Glomerular visceral epithelial cell (primary cell): ENCODE data around the gene IGF2R.

Experiments
- DNase-seq: peaks from one replicate; pipeline ENCODE4 v3.0.0-alpha.2; 2016; ENCODE audit errors: extremely low spot score

Gene IGF2R

DNA sequence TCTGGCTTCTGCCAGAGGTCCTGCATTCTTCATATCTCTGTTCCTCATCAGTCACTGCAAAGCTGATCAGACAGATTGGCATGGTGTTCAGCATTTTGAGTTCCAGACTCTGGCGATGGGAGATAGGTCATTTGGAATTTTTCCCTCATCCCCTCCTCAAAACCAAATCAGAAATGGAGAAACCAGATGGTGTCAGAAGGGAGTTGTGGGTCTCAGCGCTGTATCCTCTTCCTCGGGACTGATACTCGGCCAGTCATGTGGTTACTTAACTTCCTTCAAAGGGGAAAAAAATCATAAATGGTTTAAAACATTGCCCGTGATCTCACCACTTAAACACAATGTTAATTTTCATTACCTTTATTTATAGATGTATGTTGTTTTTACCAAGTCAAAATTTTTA, 75.8 kb downstream of the IGF2R start:
- no peak for DNase-seq

- DNase-seq = no peak
Observed at GRCh38 chr6:160048471-160048870, 79.6 kb downstream of the IGF2R start.

DNA sequence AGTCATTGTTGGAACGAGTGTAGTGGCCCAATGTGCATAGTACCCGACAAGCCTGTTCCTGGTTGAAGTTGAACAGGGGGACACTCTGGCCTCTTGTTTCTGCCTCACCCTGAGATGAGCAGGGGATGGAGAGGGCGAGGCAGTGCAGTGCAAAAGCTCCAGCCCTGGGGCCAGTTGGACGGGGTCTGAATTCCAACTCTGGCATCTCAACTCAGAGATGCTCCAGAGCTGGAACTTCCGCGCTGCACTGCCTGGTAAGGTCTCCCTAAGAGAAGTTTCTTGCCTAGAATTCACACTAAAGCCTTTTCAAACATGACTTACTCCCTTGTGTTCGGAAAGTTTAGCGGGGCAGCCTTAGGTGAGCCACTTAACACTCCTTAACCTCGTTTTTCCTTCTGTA, 80.5 kb downstream of the IGF2R start:
- DNase-seq = no peak

DNA sequence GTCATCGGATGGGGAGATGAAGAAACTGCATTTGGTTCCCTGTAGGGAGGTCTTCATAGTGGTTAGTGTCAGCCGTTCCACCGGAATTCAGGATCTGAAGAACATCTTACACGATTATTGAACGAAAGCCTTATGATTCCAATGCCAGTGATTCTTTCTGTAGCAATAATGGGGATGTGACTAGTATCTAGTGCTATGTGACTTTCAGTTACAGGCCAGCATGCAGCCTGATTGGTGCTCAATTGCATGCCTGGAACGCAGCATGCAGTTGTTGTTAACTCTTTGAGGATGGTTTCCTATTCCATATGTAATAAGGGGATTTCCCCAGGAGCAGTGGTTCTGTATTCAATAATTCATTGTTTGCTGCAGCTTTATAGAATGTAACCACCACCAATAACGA, 81.1 kb downstream of the IGF2R start:
- DNase-seq = no peak

DNA sequence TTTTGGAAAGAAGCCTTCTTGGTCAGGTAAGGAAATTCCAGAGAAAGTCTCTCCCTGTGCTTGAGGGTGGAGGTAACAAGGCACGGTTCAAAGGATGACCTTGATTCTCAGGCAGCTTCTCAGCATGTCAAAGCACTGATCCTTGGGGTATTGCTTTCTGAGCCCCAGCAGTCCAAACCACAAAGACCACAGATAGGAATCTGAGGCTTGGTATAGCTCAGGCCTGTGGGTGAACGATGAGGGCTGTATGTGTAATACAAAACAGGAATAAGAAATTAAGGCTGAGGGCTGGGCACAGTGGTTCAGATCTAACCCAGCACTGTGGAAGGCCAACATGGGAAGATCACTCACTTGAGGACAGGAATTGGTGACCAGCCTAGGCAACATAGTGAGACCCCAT, 82.5 kb downstream of the IGF2R start:
- peak; percentile 26 for DNase-seq

GRCh38 chr6:160054271-160054670, 85.4 kb downstream of the IGF2R start:
- DNase-seq = no peak

DNA sequence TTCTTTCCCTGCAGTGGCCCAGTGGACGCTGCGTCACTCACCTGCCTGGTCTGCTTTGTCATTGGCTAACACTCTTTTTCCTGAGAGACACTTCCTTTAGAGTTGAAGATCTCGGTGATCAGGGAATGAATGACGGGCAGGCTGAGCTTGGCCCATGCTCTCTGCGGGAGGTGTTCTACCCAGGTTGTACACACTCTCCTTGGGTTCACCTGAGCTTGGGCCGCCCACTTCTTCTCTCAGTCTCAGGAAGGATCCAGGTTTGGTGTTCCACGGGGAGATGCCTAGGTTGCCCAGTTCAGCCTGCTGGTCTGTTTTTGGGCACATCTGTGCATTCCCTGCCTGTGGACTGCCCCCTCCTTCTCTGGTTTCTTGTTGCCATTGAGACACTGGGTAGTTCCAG, 86.0 kb downstream of the IGF2R start:
- DNase-seq = no peak

- no peak for DNase-seq
Observed at GRCh38 chr6:160055378-160055777, 86.5 kb downstream of the IGF2R start.

GRCh38 chr6:160055813-160056212, 86.9 kb downstream of the IGF2R start:
- DNase-seq = no peak

- no peak for DNase-seq
Observed at GRCh38 chr6:160057080-160057479, 88.2 kb downstream of the IGF2R start.

DNA sequence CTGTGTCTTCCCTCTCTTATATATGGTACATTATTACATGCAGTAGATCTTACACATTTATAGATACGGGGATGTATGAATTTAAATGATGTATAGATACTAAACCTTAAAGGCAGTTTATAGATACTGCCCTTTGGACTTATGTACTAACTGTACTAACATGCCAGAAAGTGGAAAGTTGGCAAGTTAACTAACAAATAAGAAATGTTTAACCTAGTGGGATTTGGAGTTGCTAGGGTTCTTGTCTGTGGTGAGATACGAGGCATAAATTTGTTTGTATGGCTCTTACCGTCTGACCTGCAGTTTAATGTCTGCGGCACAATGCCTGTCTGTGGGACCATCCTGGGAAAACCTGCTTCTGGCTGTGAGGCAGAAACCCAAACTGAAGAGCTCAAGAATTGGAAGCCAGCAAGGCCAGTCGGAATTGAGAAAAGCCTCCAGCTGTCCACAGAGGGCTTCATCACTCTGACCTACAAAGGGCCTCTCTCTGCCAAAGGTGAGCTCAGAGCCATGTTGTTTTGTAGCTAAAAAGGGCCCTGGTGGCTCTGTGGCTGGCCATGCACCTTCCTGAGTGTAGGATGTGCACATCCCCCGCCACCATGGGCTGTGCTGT, 89.8 kb downstream of the IGF2R start:
- DNase-seq = no peak

- no peak for DNase-seq
Observed at GRCh38 chr6:160060221-160060620, 91.3 kb downstream of the IGF2R start.

DNA sequence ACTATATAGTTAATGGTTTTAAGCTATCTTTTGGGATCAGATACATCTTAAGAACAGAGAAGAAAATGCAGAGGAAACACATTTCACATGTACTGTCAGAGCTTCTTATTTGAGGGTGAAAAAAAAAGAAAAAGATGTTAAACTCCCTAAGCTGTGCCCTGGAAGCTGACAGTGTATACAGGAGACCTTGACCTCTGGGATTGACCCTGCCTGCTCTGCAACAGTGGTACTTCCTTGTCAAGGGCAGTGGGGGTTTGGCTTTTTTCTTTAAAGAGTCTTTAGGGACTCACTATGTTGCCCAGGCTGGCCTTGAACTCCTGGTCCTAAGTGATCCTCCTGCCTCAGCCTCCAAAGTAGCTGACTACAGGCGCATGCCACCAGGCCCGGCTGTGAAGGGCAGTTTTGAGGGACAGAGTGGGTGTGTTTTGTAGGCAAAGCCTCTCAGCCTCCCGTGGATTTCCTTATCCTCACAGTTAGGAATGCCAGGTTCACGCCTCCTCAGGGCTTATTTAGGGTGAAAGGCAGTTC, 92.1 kb downstream of the IGF2R start:
- no peak for DNase-seq

- no peak for DNase-seq
Observed at GRCh38 chr6:160063771-160064413, 95.0 kb downstream of the IGF2R start.

DNA sequence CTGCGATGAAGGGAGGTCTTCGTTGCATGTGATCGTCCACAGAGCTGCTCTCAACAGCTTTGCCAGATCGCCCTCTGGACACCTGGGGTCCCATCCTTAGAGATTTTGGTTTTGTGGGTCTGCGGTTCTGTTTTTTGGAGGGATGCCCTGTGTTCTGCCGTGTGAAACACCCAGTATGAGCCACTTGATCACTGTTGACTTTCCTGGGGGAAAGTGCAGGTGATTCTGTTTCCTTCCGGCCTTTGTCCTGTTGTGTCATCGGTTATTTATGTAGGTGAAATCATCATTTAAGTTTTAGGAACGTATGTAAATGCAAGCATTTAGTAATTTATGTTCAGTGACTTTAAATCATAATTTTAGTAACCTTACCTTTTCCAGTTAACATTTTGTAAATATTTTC, 96.3 kb downstream of the IGF2R start:
- DNase-seq = no peak

DNA sequence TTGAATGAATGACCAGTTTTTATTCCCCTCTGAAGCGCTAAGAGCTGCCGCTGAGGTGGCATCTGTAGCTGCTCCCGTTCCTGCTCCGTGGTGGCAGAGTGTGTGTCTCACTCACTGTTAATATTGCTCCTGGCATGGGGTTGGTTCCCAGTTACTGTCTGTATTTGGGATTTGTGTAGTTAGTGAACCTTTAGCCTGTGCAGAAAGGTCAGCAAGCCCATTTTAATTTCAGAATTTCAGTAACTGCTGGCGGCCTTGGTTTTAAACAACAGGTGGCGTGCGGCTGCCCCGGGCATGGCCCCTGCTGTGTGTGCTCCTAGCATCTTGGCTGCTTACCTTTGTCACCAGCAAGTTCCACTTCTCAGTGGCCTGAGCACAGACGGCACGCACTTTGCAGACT, 98.7 kb downstream of the IGF2R start:
- DNase-seq = no peak

DNA sequence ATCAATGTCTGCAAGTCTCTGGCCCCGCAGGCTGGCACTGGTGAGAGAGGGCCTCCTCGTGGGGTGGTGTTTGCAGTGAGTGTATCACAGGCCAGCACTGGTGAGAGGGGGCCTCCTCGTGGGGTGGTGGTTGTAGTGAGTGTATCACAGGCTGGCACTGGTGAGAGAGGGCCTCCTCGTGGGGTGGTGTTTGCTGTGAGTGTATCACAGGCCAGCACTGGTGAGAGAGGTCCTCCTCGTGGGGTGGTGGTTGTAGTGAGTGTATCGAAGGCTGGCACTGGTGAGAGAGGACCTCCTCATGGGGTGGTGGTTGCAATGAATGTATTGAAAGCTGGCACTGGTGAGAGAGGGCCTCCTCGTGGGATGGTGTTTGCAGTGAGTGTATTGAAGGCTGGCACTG, 99.5 kb downstream of the IGF2R start:
- DNase-seq = no peak

GRCh38 chr6:160069050-160069454, 100.2 kb downstream of the IGF2R start:
- DNase-seq = no peak

DNA sequence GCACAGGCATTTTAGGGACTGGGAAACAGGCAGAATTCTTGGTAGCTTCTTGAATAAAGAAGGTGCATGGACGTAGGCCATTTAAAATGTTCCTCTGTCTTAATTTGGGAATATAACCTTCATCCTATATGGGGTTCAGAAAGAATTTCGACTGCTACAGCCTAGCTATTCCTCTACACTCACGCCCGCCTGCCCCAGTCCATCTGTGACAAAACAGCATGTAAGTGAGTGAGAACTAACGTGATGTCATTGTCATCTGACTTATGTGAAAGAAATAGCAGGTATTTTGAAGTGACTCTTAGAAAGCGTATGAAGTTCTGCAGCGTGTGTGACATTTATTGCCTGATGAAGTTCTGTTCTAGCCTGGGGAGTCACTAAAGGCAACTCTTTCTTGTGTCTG, 100.6 kb downstream of the IGF2R start:
- no peak for DNase-seq

DNA sequence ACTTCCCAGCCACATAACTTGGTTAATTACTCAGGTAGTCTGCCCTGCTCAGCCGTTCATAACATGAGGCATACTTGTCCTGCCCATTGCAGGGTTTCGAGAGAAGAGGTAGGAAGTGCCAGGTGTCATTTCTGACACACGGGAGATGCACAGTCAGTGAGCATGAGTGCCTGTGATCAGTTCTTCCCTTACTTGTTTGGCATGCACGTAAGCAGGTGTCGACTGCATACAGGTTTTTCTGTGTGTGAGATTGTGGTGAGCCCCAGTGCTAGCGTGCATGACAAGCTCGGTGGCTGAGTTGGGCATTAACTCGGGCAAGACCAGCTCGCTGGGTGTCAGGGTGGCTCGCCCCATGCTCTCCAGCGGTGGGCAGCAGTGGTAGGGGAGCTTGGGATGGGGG, 101.5 kb downstream of the IGF2R start:
- DNase-seq = no peak

DNA sequence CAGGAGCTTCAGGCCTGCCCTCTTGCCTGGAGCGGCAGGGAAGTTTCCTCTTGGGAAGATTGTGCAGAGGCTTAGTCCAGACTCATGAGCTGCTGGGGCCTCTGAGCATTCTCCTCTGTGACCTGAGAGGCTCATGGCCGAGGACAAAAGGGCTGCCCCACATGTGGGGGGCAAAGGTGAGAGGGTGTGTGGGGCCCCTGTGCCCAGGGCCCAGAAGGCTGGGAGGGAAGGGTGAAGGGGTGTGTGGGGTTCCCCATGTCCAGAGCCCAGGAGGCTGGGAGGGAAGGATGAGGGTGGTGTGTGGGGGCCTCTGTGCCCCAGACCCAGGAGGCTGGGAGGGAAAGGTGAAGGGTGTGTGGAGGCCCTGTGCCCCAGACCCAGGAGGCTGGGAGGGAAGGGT, 101.9 kb downstream of the IGF2R start:
- no peak for DNase-seq

- no peak for DNase-seq
Observed at GRCh38 chr6:160071805-160072690, 103.2 kb downstream of the IGF2R start.

DNA sequence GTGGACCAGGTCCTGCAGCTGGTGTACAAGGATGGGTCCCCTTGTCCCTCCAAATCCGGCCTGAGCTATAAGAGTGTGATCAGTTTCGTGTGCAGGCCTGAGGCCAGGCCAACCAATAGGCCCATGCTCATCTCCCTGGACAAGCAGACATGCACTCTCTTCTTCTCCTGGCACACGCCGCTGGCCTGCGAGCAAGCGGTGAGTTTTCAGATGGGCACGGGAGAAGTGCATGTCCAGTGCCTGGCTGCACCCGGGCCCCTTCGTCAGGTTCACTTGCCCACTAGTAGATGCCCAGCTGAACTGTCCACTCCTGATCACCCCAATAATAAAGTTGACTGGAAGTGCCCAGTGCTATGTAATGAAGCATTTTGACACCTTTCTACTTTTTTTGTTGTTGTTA, 104.4 kb downstream of the IGF2R start:
- no peak for DNase-seq
